HepG2 (cell line): ENCODE measurements around the gene RUSF1. TPM values are rescaled to one million over a fixed set of nuclear protein-coding genes. Genes with fewer than 3 reads are reported as not detected.

Experiments used
- ATAC-seq: fragments of 200-7000 bp; cut with Tn5 transposase; 3 replicates; pipeline ENCODE4 v1.9.1; 2020; ENCODE audit warnings: mild to moderate bottlenecking, moderate library complexity
- BruUV-seq: library from RNA; stranded (reverse); fragments of 400-500 nt; replicated peaks from 2 replicates; lab custom pipeline; 2021; lab: Mats Ljungman, UMichigan
- CTCF ChIA-PET: fragments of 300-600 bp; formaldehyde crosslinking; extraction: SDS; loops from one replicate; lab custom pipeline; 2021; ENCODE audit warnings: low total read pairs, inconsistent platforms, low intra/inter-chr PET ratio; lab: Yijun Ruan, JAX
- POLR2A ChIA-PET: fragments of 350-600 bp; sonication (Branson Sonifier 250); formaldehyde crosslinking; loops from one replicate; lab custom pipeline; 2020; ENCODE audit warnings: antibody characterized with exemption, inconsistent platforms; lab: Yijun Ruan, JAX
- DNase-seq: peaks from one replicate; pipeline ENCODE4 v3.0.0-alpha.2; 2015; ENCODE audit warnings: low spot score
- FAIRE-seq: peaks from 3 replicates; lab custom pipeline; 2011; peaks lifted over from hg19 to GRCh38; lab: Jason Lieb, UNC
- H2AFZ ChIP-seq: one replicate; pipeline ENCODE4 v1.6.1; 2011; ENCODE audit warnings: low read length, inconsistent platforms
- H3K27ac ChIP-seq: fragments of 300-600 bp; 3 replicates; pipeline ENCODE4 v1.8.0; 2011; ENCODE audit warnings: mixed run types, mild to moderate bottlenecking, mixed read lengths, low read length, inconsistent platforms; ENCODE audit not compliant: insufficient read depth; ENCODE audit errors: extremely low read length
- H3K27me3 ChIP-seq, 2 experiments: fragments of 200-600 bp in 1 of 2; 2 replicates in 1 of 2; 3 replicates in 1 of 2; pipeline versions ENCODE4 v1.6.0 to v1.8.0; 2011; ENCODE audit warnings: low read length in 2 of 2, mild to moderate bottlenecking in 2 of 2, moderate library complexity in 2 of 2, inconsistent platforms in 1 of 2; ENCODE audit not compliant: insufficient read depth in 2 of 2, control insufficient read depth in 1 of 2
- H3K36me3 ChIP-seq, 2 experiments: fragments of 200-600 bp in 1 of 2; replicated peaks in 1 of 2; 2 replicates in 1 of 2; 3 replicates in 1 of 2; pipeline versions ENCODE4 v1.5.1 to v1.8.0; 2011; ENCODE audit warnings: low read length in 2 of 2, inconsistent platforms in 1 of 2; ENCODE audit not compliant: insufficient read depth in 2 of 2, control insufficient read depth in 1 of 2
- H3K4me1 ChIP-seq: 2 replicates; pipeline ENCODE4 v1.5.1; 2012; ENCODE audit warnings: low read length, inconsistent platforms; ENCODE audit not compliant: insufficient read depth
- H3K4me2 ChIP-seq: 2 replicates; pipeline ENCODE4 v1.6.0; 2011; ENCODE audit warnings: low read depth, low read length, inconsistent platforms
- H3K4me3 ChIP-seq, 3 experiments: fragments of 200-600 bp in 1 of 3; sonication (generic), shearing (Covaris generic) in 1 of 3; replicated peaks in 1 of 3; 2 replicates each; pipeline ENCODE4 v1.5.1; 2011 to 2016; ENCODE audit warnings: low read length in 3 of 3, inconsistent platforms in 2 of 3, low read depth in 2 of 3, mild to moderate bottlenecking in 2 of 3, control low read depth in 1 of 3, mixed read lengths in 1 of 3; ENCODE audit not compliant: insufficient read depth in 1 of 3
- H3K79me2 ChIP-seq: one replicate; pipeline ENCODE4 v1.6.1; 2011; ENCODE audit warnings: low read length, inconsistent platforms; ENCODE audit not compliant: insufficient read depth
- H3K9ac ChIP-seq: 2 replicates; pipeline ENCODE4 v1.6.0; 2011; ENCODE audit warnings: mild to moderate bottlenecking, low read depth, low read length, inconsistent platforms; ENCODE audit not compliant: insufficient read depth
- H3K9me3 ChIP-seq: 2 replicates; pipeline ENCODE4 v1.5.1; 2012; ENCODE audit warnings: mild to moderate bottlenecking, low read length
- H4K20me1 ChIP-seq: 2 replicates; pipeline ENCODE4 v1.6.0; 2011; ENCODE audit warnings: inconsistent platforms, mild to moderate bottlenecking, low read length, moderate library complexity; ENCODE audit not compliant: insufficient read depth
- AGO2 ChIP-seq: fragments of 200-400 bp; formaldehyde crosslinking; optimal IDR thresholded peaks from 2 replicates; pipeline ENCODE3; 2017; ENCODE audit warnings: mild to moderate bottlenecking, low read depth, low read length, moderate library complexity
- BRD4 ChIP-seq: sonication (generic); formaldehyde crosslinking; IDR thresholded peaks from 2 replicates; pipeline ENCODE4 v1.4.0; 2020; ENCODE audit warnings: missing genetic modification reagents
- MNT ChIP-seq: fragments of 450-650 bp; IDR thresholded peaks from 2 replicates; pipeline ENCODE4 v1.6.1; 2016
- POGK ChIP-seq: sonication (generic); formaldehyde crosslinking; conservative IDR thresholded peaks from 2 replicates; pipeline ENCODE4 v1.8.0; 2022; ENCODE audit warnings: mild to moderate bottlenecking, moderate library complexity, missing genetic modification reagents
- WGBS: methylation state at CpG from one replicate; pipeline ENCODE4 v1.1.6; 2017; ENCODE audit warnings: low lambda C conversion rate; 5-methylcytosine and 5-hydroxymethylcytosine counted together
- in situ Hi-C: cut with HindIII; loops from 2 replicates; pipeline ENCODE4 v1.10.0; 2017; ENCODE audit warnings: low pct_unique_long_range_greater_than_20kb; ENCODE audit not compliant: extremely low pct_ligation_motif_present
- intact Hi-C: fragments of 100-400 bp; cut with micrococcal nuclease; formaldehyde crosslinking; loops from one replicate; pipeline ENCODE4 v1.10.0; 2022; ENCODE audit not compliant: unreplicated experiment
- polyA plus RNA-seq, 8 experiments: library from polyadenylated mRNA; depleted of rRNA in 3 of 8; stranded (reverse) in 7 of 8; unstranded in 1 of 8; fragments of >200 nt; fragmentation: Illumina TruSeq in 4 of 8; extraction: Trizol in 4 of 8; gene quantifications; 2 replicates each; pipeline versions ENCODE4 v1.2.1 to v1.2.3, GENCODE V29; 2011 to 2016; ENCODE audit warnings: low read depth in 4 of 8, missing spikeins in 1 of 8, mixed read lengths in 1 of 8; ENCODE audit not compliant: insufficient read depth in 1 of 8
- total RNA-seq, 5 experiments: library from RNA; depleted of rRNA; stranded (reverse); fragments of >200 nt; fragmentation: Illumina TruSeq; extraction: Trizol; gene quantifications; 2 replicates each; pipeline ENCODE4 v1.2.3, GENCODE V29; 2016; ENCODE audit warnings: low read depth in 1 of 5

Gene RUSF1
- total and polyA plus RNA-seq, 2 of the 13 experiments (the other 11 are each of a cell fraction or from before 2014, with no cell fraction given) = 40.8 to 50.2 TPM

GRCh38 chr16:31493506-31494125 lies 14.6 kb downstream of the RUSF1 start:
- in situ Hi-C loops = no loop called here
- intact Hi-C loops = no loop called here
- TF ChIP-seq AGO2 (peak; percentile 38), BRD4 (0 out of 2 replicates have a peak, but pooled peaks have one; percentile 33), POGK (no peak)
- ChIA-PET POLR2A (interaction anchor here (2.4 kb wide), 1 partner anchor 14 kb away, joined by 11 read pairs; the partner anchor contains the start of gene RUSF1), CTCF (no interaction called here)
- ATAC-seq = no peak
- BruUV-seq = no TSS peak
- peaks cover 35 to 80% of the 10 kb centered on the region in 2 experiments for H3K36me3 ChIP-seq
- no peaks in the 10 kb centered on the region for H4K20me1 ChIP-seq
- no peaks in the 10 kb centered on the region for H3K9me3 ChIP-seq
- no peak overlapping the region for H2AFZ ChIP-seq
- no peak overlapping the region for H3K27ac ChIP-seq
- no peak for FAIRE-seq
- no peak for DNase-seq
- H3K9ac ChIP-seq = no peak overlapping the region
- no peaks in the 10 kb centered on the region for H3K27me3 ChIP-seq
- no peak overlapping the region for H3K4me3 ChIP-seq
- H3K4me1 ChIP-seq = no peaks in the 10 kb centered on the region
- no peaks in the 10 kb centered on the region for H3K79me2 ChIP-seq
- WGBS = 95% methylated on average over 18 of the region's 18 CpGs
- no peak overlapping the region for H3K4me2 ChIP-seq

- no peak overlapping the region for H3K27ac ChIP-seq
- no peak overlapping the region for H3K4me3 ChIP-seq
- H3K4me2 ChIP-seq = no peak overlapping the region
- intact Hi-C loops (no loop called here), in situ Hi-C loops (no loop called here)
- 95% methylated on average over 8 of the region's 8 CpGs for WGBS
- no peaks in the 10 kb centered on the region for H3K27me3 ChIP-seq
- no peak overlapping the region for H3K9ac ChIP-seq
- CTCF ChIA-PET = no interaction called here
- no peak overlapping the region for H2AFZ ChIP-seq
- peaks cover 26 to 65% of the 10 kb centered on the region in 2 experiments for H3K36me3 ChIP-seq
- H3K9me3 ChIP-seq = no peaks in the 10 kb centered on the region
- no peak for FAIRE-seq
- ATAC-seq = no peak
- no peaks in the 10 kb centered on the region for H3K79me2 ChIP-seq
- H4K20me1 ChIP-seq = no peaks in the 10 kb centered on the region
- BruUV-seq = no TSS peak
- no peaks in the 10 kb centered on the region for H3K4me1 ChIP-seq
- POLR2A ChIA-PET = interaction anchor here (0.6 to 1.6 kb wide), 2 partner anchors 14 to 242 kb away, joined by 3 to 5 read pairs; no protein-coding TSS in a partner anchor
- no peak for DNase-seq
- no peak for TF ChIP-seq MNT
Observed at GRCh38 chr16:31491778-31492418, 16.3 kb downstream of the RUSF1 start.
